ENCODE data around the gene ITPRIP. TPM values are rescaled to one million over a fixed set of nuclear protein-coding genes. Genes with fewer than 3 reads are reported as not detected.

The ITPRIP gene
- polyA plus RNA-seq, 1 donor (not counting 4 experiments of a cell fraction or from before 2014, with no cell fraction given) = 12.1 TPM

DNA sequence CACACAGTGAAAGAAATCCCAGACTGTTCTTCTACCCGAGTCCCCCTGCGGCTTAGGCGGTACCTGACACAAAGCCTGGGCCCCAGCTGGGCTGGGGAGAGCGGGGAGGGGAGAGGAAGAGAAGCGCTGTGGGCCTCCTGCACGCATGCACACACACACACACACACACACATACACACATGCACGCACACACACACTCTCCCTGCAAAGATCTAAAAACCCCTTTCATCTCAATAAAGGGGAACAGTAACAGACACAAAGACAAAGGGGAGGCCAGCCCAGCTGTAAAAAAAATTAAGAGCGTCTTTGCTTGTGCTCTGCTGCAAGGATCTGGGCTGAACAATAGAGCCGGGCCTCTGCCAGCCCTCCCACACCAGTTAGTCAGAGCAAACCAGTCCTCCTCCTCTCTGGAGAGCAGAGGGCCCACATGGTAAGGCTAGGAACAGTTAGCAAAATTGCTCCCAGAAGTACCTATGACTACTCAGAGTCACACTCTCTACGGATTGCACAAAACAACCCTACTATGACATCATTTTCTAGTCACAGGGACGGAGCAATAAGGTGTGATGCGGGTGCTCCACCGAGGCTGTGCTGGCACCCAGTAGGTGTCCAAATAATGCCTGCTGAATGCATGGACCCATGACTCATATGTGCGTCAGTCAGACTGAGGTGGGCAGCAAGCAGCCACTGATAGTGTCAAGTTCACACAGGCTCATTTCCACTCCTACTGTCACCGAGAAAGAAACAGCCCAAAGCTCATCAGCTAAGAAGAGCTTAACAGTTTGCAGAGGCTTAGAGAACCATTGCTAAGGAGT lies 9.2 kb downstream of the ITPRIP start:
- TF ChIP-seq, protein P1, sequence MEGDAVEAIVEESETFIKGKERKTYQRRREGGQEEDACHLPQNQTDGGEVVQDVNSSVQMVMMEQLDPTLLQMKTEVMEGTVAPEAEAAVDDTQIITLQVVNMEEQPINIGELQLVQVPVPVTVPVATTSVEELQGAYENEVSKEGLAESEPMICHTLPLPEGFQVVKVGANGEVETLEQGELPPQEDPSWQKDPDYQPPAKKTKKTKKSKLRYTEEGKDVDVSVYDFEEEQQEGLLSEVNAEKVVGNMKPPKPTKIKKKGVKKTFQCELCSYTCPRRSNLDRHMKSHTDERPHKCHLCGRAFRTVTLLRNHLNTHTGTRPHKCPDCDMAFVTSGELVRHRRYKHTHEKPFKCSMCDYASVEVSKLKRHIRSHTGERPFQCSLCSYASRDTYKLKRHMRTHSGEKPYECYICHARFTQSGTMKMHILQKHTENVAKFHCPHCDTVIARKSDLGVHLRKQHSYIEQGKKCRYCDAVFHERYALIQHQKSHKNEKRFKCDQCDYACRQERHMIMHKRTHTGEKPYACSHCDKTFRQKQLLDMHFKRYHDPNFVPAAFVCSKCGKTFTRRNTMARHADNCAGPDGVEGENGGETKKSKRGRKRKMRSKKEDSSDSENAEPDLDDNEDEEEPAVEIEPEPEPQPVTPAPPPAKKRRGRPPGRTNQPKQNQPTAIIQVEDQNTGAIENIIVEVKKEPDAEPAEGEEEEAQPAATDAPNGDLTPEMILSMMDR (optimal IDR thresholded peaks at IDR 0.05 in 1 of 3, IDR thresholded peaks at IDR 0.05 in 1 of 3, conservative IDR thresholded peaks at IDR 0.05 in 1 of 3; ENCODE audit: extremely low read depth in 1 of 3, insufficient read depth in 2 of 3, low read length in 3 of 3) = no peak
- H3K4me3 ChIP-seq (ENCODE audit: control insufficient read depth in 2 of 3, extremely low read depth in 1 of 3, insufficient read depth in 2 of 3, low read depth in 1 of 3, low read length in 3 of 3) = peak overlapping the region; percentile 26 to 59 (median 54)
- H3K79me2 ChIP-seq (ENCODE audit: control insufficient read depth, insufficient read depth, low read length) = peaks cover 70% of the 10 kb centered on the region
- no peak overlapping the region for H2AFZ ChIP-seq (ENCODE audit: control insufficient read depth, low read length)
- peaks cover 4% of the 10 kb centered on the region for H3K9me1 ChIP-seq (ENCODE audit: control insufficient read depth, extremely low read depth, insufficient read depth, low read length)
- DNase-seq (ENCODE audit: low read depth, low spot score) (peak; percentile 97), FAIRE-seq (peak; percentile 96)
- no peaks in the 10 kb centered on the region for H3K27me3 ChIP-seq (ENCODE audit: control insufficient read depth, extremely low read depth, insufficient read depth, low read length)
- no peaks in the 10 kb centered on the region for H3K9me3 ChIP-seq (ENCODE audit: control insufficient read depth, low read depth, low read length)
- H3K4me1 ChIP-seq (ENCODE audit: control insufficient read depth, extremely low read depth, insufficient read depth, low read length) = peaks cover 61% of the 10 kb centered on the region
- peak overlapping the region; percentile 99 for H3K27ac ChIP-seq (ENCODE audit: control insufficient read depth, insufficient read depth, low read length)
- H3K36me3 ChIP-seq (ENCODE audit: control insufficient read depth in 2 of 2, extremely low read depth in 1 of 2, insufficient read depth in 2 of 2, low read length in 2 of 2) = peaks cover 1 to 21% of the 10 kb centered on the region in 2 experiments
- no peaks in the 10 kb centered on the region for H4K20me1 ChIP-seq (ENCODE audit: control insufficient read depth, extremely low read depth, insufficient read depth, low read length)
- dilution Hi-C loops (cut with MboI; ENCODE audit: extremely low pct_ligation_motif_present, low sequenced_read_pairs) = no loop called here
- H3K9ac ChIP-seq (ENCODE audit: control insufficient read depth, extremely low read depth, insufficient read depth, low read length) = peak overlapping the region; percentile 93
- peak overlapping the region; percentile 89 for H3K4me2 ChIP-seq (ENCODE audit: control insufficient read depth, extremely low read depth, insufficient read depth, low read depth, low read length)

GRCh38 chr10:104328646-104328895 lies 9.7 kb downstream of the ITPRIP start:
- H3K27ac ChIP-seq (ENCODE audit: control insufficient read depth, insufficient read depth, low read length) = peak overlapping the region; percentile 99
- peak overlapping the region; percentile 93 for H3K9ac ChIP-seq (ENCODE audit: control insufficient read depth, extremely low read depth, insufficient read depth, low read length)
- peaks cover 66% of the 10 kb centered on the region for H3K4me1 ChIP-seq (ENCODE audit: control insufficient read depth, extremely low read depth, insufficient read depth, low read length)
- H3K27me3 ChIP-seq (ENCODE audit: control insufficient read depth, extremely low read depth, insufficient read depth, low read length) = no peaks in the 10 kb centered on the region
- no peaks in the 10 kb centered on the region for H3K9me3 ChIP-seq (ENCODE audit: control insufficient read depth, low read depth, low read length)
- H2AFZ ChIP-seq (ENCODE audit: control insufficient read depth, low read length) = no peak overlapping the region
- DNase-seq (ENCODE audit: low read depth, low spot score) (no peak), FAIRE-seq (no peak)
- dilution Hi-C loops (cut with MboI; ENCODE audit: extremely low pct_ligation_motif_present, low sequenced_read_pairs) = no loop called here
- H3K9me1 ChIP-seq (ENCODE audit: control insufficient read depth, extremely low read depth, insufficient read depth, low read length) = peaks cover 4% of the 10 kb centered on the region
- H3K36me3 ChIP-seq (ENCODE audit: control insufficient read depth in 2 of 2, extremely low read depth in 1 of 2, insufficient read depth in 2 of 2, low read length in 2 of 2) = peaks cover 1 to 23% of the 10 kb centered on the region in 2 experiments
- no peaks in the 10 kb centered on the region for H4K20me1 ChIP-seq (ENCODE audit: control insufficient read depth, extremely low read depth, insufficient read depth, low read length)
- H3K79me2 ChIP-seq (ENCODE audit: control insufficient read depth, insufficient read depth, low read length) = peaks cover 70% of the 10 kb centered on the region
- no peak for TF ChIP-seq EZH2 (IDR thresholded peaks at IDR 0.05; ENCODE audit: low read length)
- TF ChIP-seq, protein P1 (optimal IDR thresholded peaks at IDR 0.05 in 1 of 3, IDR thresholded peaks at IDR 0.05 in 1 of 3, conservative IDR thresholded peaks at IDR 0.05 in 1 of 3; ENCODE audit: extremely low read depth in 1 of 3, insufficient read depth in 2 of 3, low read length in 3 of 3) = no peak
- H3K4me3 ChIP-seq (ENCODE audit: control insufficient read depth in 2 of 3, extremely low read depth in 1 of 3, insufficient read depth in 2 of 3, low read depth in 1 of 3, low read length in 3 of 3) = peak overlapping the region; percentile 26 to 54 (median 45)
- peak overlapping the region; percentile 89 for H3K4me2 ChIP-seq (ENCODE audit: control insufficient read depth, extremely low read depth, insufficient read depth, low read depth, low read length)
